Suprapubic skin (tissue), 3 donors: ENCODE results near the gene CDK2.
"Not testable (repeated sequence)": the region's sequence is repeated elsewhere in the genome, so short reads cannot be mapped to it uniquely, and the experiment has no call there.

Source experiments
- POLR2A ChIP-seq, 2 donors: fragments of 450-650 bp; IDR thresholded peaks; one replicate each; pipeline ENCODE4 v1.6.1; 2017; ENCODE audit warnings: antibody characterized with exemption in 2 of 2, mild to moderate bottlenecking in 2 of 2, moderate library complexity in 2 of 2
- TF ChIP-seq, protein P1 (sequence below), 2 donors: fragments of 200-600 bp in 1 of 2; fragments of 450-650 bp in 1 of 2; sonication (generic) in 1 of 2; IDR thresholded peaks; one replicate each; pipeline ENCODE4 v1.5.1; 2016 to 2019; ENCODE audit warnings: antibody characterized with exemption in 2 of 2, mild to moderate bottlenecking in 1 of 2, moderate library complexity in 1 of 2

DNA sequence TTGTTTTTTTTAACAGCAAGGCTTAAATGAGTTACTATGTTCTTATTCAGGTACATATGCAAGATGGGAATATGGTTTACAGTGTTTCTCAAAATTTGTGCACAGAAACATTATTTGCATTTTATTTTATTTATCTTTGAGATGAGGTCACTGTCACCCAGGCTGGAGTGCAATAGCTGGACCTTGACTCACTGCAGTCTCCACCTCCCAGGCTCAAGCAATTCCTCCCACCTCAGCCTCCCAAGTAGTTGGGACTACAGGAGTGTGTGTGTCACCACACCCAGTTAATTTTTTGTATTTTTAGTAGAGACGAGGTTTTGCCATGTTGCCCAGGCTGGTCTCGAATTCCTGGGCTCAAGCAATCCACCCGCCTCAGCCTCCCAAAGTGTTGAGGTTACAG, 47.6 kb upstream of the CDK2 start:
- TF ChIP-seq, protein P1, sequence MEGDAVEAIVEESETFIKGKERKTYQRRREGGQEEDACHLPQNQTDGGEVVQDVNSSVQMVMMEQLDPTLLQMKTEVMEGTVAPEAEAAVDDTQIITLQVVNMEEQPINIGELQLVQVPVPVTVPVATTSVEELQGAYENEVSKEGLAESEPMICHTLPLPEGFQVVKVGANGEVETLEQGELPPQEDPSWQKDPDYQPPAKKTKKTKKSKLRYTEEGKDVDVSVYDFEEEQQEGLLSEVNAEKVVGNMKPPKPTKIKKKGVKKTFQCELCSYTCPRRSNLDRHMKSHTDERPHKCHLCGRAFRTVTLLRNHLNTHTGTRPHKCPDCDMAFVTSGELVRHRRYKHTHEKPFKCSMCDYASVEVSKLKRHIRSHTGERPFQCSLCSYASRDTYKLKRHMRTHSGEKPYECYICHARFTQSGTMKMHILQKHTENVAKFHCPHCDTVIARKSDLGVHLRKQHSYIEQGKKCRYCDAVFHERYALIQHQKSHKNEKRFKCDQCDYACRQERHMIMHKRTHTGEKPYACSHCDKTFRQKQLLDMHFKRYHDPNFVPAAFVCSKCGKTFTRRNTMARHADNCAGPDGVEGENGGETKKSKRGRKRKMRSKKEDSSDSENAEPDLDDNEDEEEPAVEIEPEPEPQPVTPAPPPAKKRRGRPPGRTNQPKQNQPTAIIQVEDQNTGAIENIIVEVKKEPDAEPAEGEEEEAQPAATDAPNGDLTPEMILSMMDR (IDR thresholded peaks at IDR 0.05) = not testable (repeated sequence)
- TF ChIP-seq POLR2A (IDR thresholded peaks at IDR 0.05) = not testable (repeated sequence)
